NT2/D1 (cell line): ENCODE results near the gene CHD1L.

ENCODE experiments used
- SUZ12 ChIP-seq: IDR thresholded peaks from 2 replicates; pipeline ENCODE4 v1.6.1; 2011; ENCODE audit not compliant: insufficient read length, insufficient read depth; ENCODE audit errors: extremely low read depth
- YY1 ChIP-seq: IDR thresholded peaks from 2 replicates; pipeline ENCODE4 v1.6.1; 2011; ENCODE audit not compliant: insufficient read length, insufficient read depth
- ZNF274 ChIP-seq: IDR thresholded peaks from 2 replicates; pipeline ENCODE4 v1.6.1; 2011; ENCODE audit warnings: mild to moderate bottlenecking, low read depth, low read length

DNA sequence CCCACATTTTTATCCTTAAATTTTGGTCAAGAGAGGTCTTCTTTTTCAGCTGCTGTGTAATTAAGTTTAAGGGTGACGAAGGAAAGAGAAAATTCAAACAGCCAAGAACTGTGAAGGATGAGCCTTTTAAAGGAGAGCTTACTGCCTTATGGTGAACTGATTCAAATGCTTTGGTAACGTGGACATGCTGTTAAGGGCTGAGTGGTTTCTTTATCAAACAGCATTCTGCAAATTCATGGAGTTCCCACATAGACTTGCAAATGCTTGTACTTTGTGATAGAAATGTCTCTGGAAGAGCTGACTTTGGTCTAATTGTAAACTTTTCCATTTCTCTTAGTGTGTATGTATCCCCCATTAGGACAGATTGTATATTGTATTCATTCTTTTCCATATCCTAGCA lies 93.8 kb downstream of the CHD1L start:
- TF ChIP-seq SUZ12 (no peak), YY1 (no peak), ZNF274 (no peak)
